GM12878 (cell line): ENCODE measurements around the gene PLAC8. TPM values are rescaled to one million over a fixed set of nuclear protein-coding genes. Genes with fewer than 3 reads are reported as not detected.

Experiments used
- ATF7 ChIP-seq: fragments of 450-650 bp; IDR thresholded peaks from 2 replicates; pipeline ENCODE4 v1.6.1; 2016; ENCODE audit warnings: low read depth, mild to moderate bottlenecking
- BMI1 ChIP-seq: fragments of 450-650 bp; IDR thresholded peaks from 2 replicates; pipeline ENCODE4 v1.6.1; 2016; ENCODE audit warnings: mild to moderate bottlenecking, moderate library complexity, borderline replicate concordance
- CHD1 ChIP-seq: IDR thresholded peaks from 2 replicates; pipeline ENCODE4 v1.6.1; 2012; ENCODE audit warnings: low read depth, low read length, improper control_type of control experiment
- CHD4 ChIP-seq: fragments of 200-600 bp; sonication (generic); IDR thresholded peaks from 2 replicates; pipeline ENCODE4 v1.6.1; 2016; ENCODE audit warnings: mild to moderate bottlenecking
- IKZF2 ChIP-seq, 2 experiments: fragments of 450-650 bp; IDR thresholded peaks; 2 replicates each; pipeline ENCODE4 v1.6.1; 2017; ENCODE audit warnings: mild to moderate bottlenecking in 2 of 2, moderate library complexity in 2 of 2
- NFYB ChIP-seq: IDR thresholded peaks from 2 replicates; pipeline ENCODE4 v1.6.1; 2011; ENCODE audit warnings: low read depth, mild to moderate bottlenecking, low read length, improper control_type of control experiment, moderate library complexity; ENCODE audit not compliant: insufficient read depth
- NR2F1 ChIP-seq: fragments of 450-650 bp; conservative IDR thresholded peaks from 2 replicates; pipeline ENCODE4 v1.6.1; 2017; ENCODE audit warnings: mild to moderate bottlenecking
- POLR2A ChIP-seq: IDR thresholded peaks from 2 replicates; pipeline ENCODE4 v1.6.1; 2011; ENCODE audit warnings: low read depth, mild to moderate bottlenecking, low read length
- SIN3A ChIP-seq: IDR thresholded peaks from 2 replicates; pipeline ENCODE4 v1.6.1; 2012; ENCODE audit warnings: low read depth, low read length, improper control_type of control experiment
- SUZ12 ChIP-seq: fragments of 200-600 bp; sonication (generic); IDR thresholded peaks from one replicate; pipeline ENCODE4 v1.6.1; 2018; ENCODE audit warnings: antibody characterized with exemption, mild to moderate bottlenecking; ENCODE audit not compliant: unreplicated experiment
- ZNF384 ChIP-seq: IDR thresholded peaks from 2 replicates; pipeline ENCODE4 v1.6.1; 2012; ENCODE audit warnings: low read depth, mild to moderate bottlenecking, low read length, improper control_type of control experiment, borderline replicate concordance
- polyA plus RNA-seq, 11 experiments: library from polyadenylated mRNA; depleted of rRNA in 4 of 11; unstranded in 6 of 11; stranded (reverse) in 5 of 11; fragments of >200 nt; fragmentation: Nextera tagmentation in 4 of 11; fragmentation: Illumina TruSeq in 1 of 11; extraction: Ambion mirVana in 4 of 11; extraction: Trizol in 1 of 11; gene quantifications; 1 replicate in 1 of 11; 2 replicates in 10 of 11; pipeline versions ENCODE4 v1.2.1 to v1.2.3, GENCODE V29; 2011 to 2016; ENCODE audit warnings: inconsistent platforms in 2 of 11, missing spikeins in 2 of 11, low read depth in 1 of 11
- total RNA-seq, 4 experiments: library from RNA; depleted of rRNA in 3 of 4; stranded (reverse); fragments of >200 nt in 3 of 4; fragmentation: Illumina TruSeq in 1 of 4; extraction: Trizol in 1 of 4; gene quantifications; 2 replicates each; pipeline versions ENCODE4 v1.2.1 to v1.2.3, GENCODE V29; 2013 to 2021
- TF ChIP-seq, protein P1 (sequence below): IDR thresholded peaks from 2 replicates; pipeline ENCODE4 v1.6.1; 2012; ENCODE audit warnings: mild to moderate bottlenecking, low read depth, low read length
- TF ChIP-seq, protein P2 (sequence below): IDR thresholded peaks from 2 replicates; pipeline ENCODE4 v1.6.1; 2011; ENCODE audit warnings: low read depth, low read length, improper control_type of control experiment, borderline replicate concordance
- TF ChIP-seq, protein P3 (sequence below): fragments of 450-650 bp; IDR thresholded peaks from 2 replicates; pipeline ENCODE4 v1.6.1; 2017; ENCODE audit warnings: mild to moderate bottlenecking

The PLAC8 gene
- total and polyA plus RNA-seq, 10 of the 15 experiments (the other 5 are each of a cell fraction or from before 2014, with no cell fraction given), result 214 to 841 (median 348) TPM

DNA sequence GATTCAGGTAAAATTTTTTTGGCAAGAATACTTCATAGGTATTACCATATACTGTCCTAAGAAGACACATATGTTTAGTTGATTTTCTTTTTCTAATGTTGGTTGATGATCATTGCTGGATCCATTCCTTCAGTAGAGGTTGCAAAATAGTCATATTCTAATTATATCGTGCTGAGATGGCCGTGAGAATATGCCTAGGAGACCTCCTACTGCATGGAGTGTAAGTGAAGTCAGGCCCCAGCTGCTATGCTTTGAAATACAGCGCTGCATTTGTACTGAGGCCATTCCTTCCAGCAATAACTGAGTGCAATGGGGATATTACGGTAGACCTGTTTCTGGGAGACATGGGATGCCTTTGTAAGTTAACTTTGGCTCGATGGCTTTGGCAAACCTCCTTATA lies 6.7 kb upstream of the PLAC8 start (continued):
- TF ChIP-seq, protein P1, sequence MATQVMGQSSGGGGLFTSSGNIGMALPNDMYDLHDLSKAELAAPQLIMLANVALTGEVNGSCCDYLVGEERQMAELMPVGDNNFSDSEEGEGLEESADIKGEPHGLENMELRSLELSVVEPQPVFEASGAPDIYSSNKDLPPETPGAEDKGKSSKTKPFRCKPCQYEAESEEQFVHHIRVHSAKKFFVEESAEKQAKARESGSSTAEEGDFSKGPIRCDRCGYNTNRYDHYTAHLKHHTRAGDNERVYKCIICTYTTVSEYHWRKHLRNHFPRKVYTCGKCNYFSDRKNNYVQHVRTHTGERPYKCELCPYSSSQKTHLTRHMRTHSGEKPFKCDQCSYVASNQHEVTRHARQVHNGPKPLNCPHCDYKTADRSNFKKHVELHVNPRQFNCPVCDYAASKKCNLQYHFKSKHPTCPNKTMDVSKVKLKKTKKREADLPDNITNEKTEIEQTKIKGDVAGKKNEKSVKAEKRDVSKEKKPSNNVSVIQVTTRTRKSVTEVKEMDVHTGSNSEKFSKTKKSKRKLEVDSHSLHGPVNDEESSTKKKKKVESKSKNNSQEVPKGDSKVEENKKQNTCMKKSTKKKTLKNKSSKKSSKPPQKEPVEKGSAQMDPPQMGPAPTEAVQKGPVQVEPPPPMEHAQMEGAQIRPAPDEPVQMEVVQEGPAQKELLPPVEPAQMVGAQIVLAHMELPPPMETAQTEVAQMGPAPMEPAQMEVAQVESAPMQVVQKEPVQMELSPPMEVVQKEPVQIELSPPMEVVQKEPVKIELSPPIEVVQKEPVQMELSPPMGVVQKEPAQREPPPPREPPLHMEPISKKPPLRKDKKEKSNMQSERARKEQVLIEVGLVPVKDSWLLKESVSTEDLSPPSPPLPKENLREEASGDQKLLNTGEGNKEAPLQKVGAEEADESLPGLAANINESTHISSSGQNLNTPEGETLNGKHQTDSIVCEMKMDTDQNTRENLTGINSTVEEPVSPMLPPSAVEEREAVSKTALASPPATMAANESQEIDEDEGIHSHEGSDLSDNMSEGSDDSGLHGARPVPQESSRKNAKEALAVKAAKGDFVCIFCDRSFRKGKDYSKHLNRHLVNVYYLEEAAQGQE, result no peak
- TF ChIP-seq SUZ12 (no peak), POLR2A (no peak), CHD4 (no peak), BMI1 (no peak), ATF7 (no peak), SIN3A (no peak), CHD1 (no peak), NFYB (no peak), ZNF384 (no peak), NR2F1 (no peak), IKZF2 (IDR thresholded peaks at IDR 0.05) (no peak)
- TF ChIP-seq, protein P2, sequence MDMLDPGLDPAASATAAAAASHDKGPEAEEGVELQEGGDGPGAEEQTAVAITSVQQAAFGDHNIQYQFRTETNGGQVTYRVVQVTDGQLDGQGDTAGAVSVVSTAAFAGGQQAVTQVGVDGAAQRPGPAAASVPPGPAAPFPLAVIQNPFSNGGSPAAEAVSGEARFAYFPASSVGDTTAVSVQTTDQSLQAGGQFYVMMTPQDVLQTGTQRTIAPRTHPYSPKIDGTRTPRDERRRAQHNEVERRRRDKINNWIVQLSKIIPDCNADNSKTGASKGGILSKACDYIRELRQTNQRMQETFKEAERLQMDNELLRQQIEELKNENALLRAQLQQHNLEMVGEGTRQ, result no peak
- TF ChIP-seq, protein P3, sequence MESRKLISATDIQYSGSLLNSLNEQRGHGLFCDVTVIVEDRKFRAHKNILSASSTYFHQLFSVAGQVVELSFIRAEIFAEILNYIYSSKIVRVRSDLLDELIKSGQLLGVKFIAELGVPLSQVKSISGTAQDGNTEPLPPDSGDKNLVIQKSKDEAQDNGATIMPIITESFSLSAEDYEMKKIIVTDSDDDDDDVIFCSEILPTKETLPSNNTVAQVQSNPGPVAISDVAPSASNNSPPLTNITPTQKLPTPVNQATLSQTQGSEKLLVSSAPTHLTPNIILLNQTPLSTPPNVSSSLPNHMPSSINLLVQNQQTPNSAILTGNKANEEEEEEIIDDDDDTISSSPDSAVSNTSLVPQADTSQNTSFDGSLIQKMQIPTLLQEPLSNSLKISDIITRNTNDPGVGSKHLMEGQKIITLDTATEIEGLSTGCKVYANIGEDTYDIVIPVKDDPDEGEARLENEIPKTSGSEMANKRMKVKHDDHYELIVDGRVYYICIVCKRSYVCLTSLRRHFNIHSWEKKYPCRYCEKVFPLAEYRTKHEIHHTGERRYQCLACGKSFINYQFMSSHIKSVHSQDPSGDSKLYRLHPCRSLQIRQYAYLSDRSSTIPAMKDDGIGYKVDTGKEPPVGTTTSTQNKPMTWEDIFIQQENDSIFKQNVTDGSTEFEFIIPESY, result no peak
